ENCODE data around the gene UNC5C. TPM values are rescaled to one million over a fixed set of nuclear protein-coding genes. Genes with fewer than 3 reads are reported as not detected.

The UNC5C gene
- total RNA-seq (10 to 100 TPM in 4 of 7 donors, 1 to 10 TPM in 3; 7.5 to 15.7 (median 13.1) TPM), polyA plus RNA-seq (under 1 TPM; 0.43 to 0.80 (median 0.61) TPM)
- long read RNA-seq, donor 1 = 0 reads
- long read RNA-seq, donor 2 = 0 reads

GRCh38 chr4:95548738-95549245 lies at the start of gene UNC5C:
Gene UNC5C (minus strand): TSS chr4:95548973.
- Histone ChIP-seq H3K4me1 (peaks cover 4 to 43% (median 19%) of the 10 kb centered on the region in 6 donors), H3K9me3 (no peaks in the 10 kb centered on the region), H3K27me3 (replicated peaks in 1 of 7) (peaks cover 0 to 60% (median 14%) of the 10 kb centered on the region in 7 donors), H3K27ac (peak within 1 kb of the TSS; percentile 61 to 89 (median 82)), H3K36me3 (no peaks in the 10 kb centered on the region), H3K4me3 (peak within 1 kb of the TSS; percentile 37 to 73 (median 48))
- intact Hi-C loops (cut with DNase I; ENCODE audit: low total_unique reads) = no loop called here
- 2 to 3% (median 2%) methylated on average over 29 to 37 of the region's 37 CpGs for WGBS, 5 donors
- DNase-seq = peak; percentile 83
- TF ChIP-seq POLR2A (IDR thresholded peaks at IDR 0.05) (no peak), POLR2AphosphoS5 (IDR thresholded peaks at IDR 0.05) (peak; percentile 46 to 79 (median 78))

GRCh38 chr4:95596676-95597075 lies 47.9 kb upstream of the UNC5C start:
- Histone ChIP-seq H3K36me3 (no peaks in the 10 kb centered on the region), H3K4me1 (no peaks in the 10 kb centered on the region), H3K9me3 (no peaks in the 10 kb centered on the region), H3K27ac (no peak overlapping the region), H3K4me3 (no peak overlapping the region), H3K27me3 (replicated peaks in 1 of 7) (no peaks in the 10 kb centered on the region)
- TF ChIP-seq POLR2A (IDR thresholded peaks at IDR 0.05) = no peak
- no peak for TF ChIP-seq POLR2AphosphoS5 (IDR thresholded peaks at IDR 0.05)
- TF ChIP-seq CTCF (IDR thresholded peaks at IDR 0.05 in 8 of 11, conservative IDR thresholded peaks at IDR 0.05 in 3 of 11) = no peak
- WGBS, 5 donors = 78 to 90% (median 83%) methylated on average over 7 of the region's 7 CpGs
- intact Hi-C loops (cut with DNase I; ENCODE audit: low total_unique reads) = no loop called here
- no peak for DNase-seq

- Histone ChIP-seq H3K9me3 (no peaks in the 10 kb centered on the region), H3K36me3 (no peaks in the 10 kb centered on the region), H3K27me3 (replicated peaks in 1 of 7) (no peaks in the 10 kb centered on the region), H3K4me3 (no peak overlapping the region), H3K4me1 (no peaks in the 10 kb centered on the region), H3K27ac (no peak overlapping the region)
- TF ChIP-seq POLR2A (IDR thresholded peaks at IDR 0.05) = no peak
- no peak for TF ChIP-seq CTCF (IDR thresholded peaks at IDR 0.05 in 8 of 11, conservative IDR thresholded peaks at IDR 0.05 in 3 of 11)
- TF ChIP-seq POLR2AphosphoS5 (IDR thresholded peaks at IDR 0.05) = no peak
- no peak for DNase-seq
- intact Hi-C loops (cut with DNase I; ENCODE audit: low total_unique reads) = no loop called here
- WGBS, 5 donors = 86 to 93% (median 87%) methylated on average over 1 of the region's 1 CpG
These were observed 45.9 kb upstream of the UNC5C start for GRCh38 chr4:95594629-95595028.

GRCh38 chr4:95594013-95594412 lies 45.2 kb upstream of the UNC5C start:
- intact Hi-C loops (cut with DNase I; ENCODE audit: low total_unique reads) = no loop called here
- TF ChIP-seq POLR2AphosphoS5 (IDR thresholded peaks at IDR 0.05) (no peak), CTCF (IDR thresholded peaks at IDR 0.05 in 8 of 11, conservative IDR thresholded peaks at IDR 0.05 in 3 of 11) (no peak), POLR2A (IDR thresholded peaks at IDR 0.05) (no peak)
- H3K4me3 ChIP-seq = no peak overlapping the region
- 83 to 98% (median 89%) methylated on average over 1 of the region's 1 CpG for WGBS, 5 donors
- H3K27ac ChIP-seq = no peak overlapping the region
- no peaks in the 10 kb centered on the region for H3K9me3 ChIP-seq
- DNase-seq = no peak
- H3K36me3 ChIP-seq = no peaks in the 10 kb centered on the region
- H3K27me3 ChIP-seq (replicated peaks in 1 of 7) = no peaks in the 10 kb centered on the region
- no peaks in the 10 kb centered on the region for H3K4me1 ChIP-seq

Data from spleen (tissue), 13 donors.